Astrocyte (in vitro differentiated cells and primary cell): ENCODE data around the gene TEX14.

ENCODE experiments used
- CTCF ChIP-seq: IDR thresholded peaks from 2 replicates; pipeline ENCODE4 v1.5.1; 2011; ENCODE audit warnings: low read depth, mild to moderate bottlenecking, inconsistent platforms, low read length, moderate library complexity; ENCODE audit not compliant: insufficient read depth
- EZH2 ChIP-seq: IDR thresholded peaks from 2 replicates; pipeline ENCODE4 v1.6.1; 2012; ENCODE audit warnings: mild to moderate bottlenecking, low read length, inconsistent platforms; ENCODE audit not compliant: insufficient read depth

- TF ChIP-seq CTCF (no peak), EZH2 (no peak)
Observed at GRCh38 chr17:58565389-58566311, 126.2 kb downstream of the TEX14 start.
